Measurements from ENCODE around the gene ZFR2.
"Not testable (repeated sequence)": the region's sequence is repeated elsewhere in the genome, so short reads cannot be mapped to it uniquely, and the experiment has no call there.

Gene ZFR2

GRCh38 chr19:3868770-3869456 lies at the start of gene ZFR2:
TSS of gene ZFR2 (minus strand) at chr19:3869038. CDS start at chr19:3869017, 21 bp downstream.
- in situ Hi-C loops (cut with MboI; ENCODE audit: low sequenced_read_pairs), result loop anchor here (25.0 kb wide), 1 partner anchor 343 kb away; no protein-coding TSS in a partner anchor

DNA sequence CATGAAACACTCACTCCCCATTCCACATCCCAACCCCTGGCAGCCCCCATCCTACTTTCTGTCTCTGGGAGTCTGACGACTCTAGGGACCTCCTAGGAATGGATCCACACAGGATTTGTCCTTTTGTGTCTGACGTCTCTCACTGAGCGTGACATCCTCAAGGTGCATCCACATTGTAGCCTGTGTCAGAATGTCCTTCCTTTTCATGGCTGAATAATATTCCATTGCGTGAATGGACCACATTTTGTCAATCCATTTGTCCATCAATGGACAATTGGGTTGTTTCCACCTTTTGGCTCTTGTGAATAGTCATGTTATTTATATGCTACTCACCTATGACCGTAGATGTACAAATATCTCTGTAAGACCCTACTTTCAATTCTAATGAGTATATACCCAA lies 47.2 kb upstream of the ZFR2 start:
- in situ Hi-C loops (cut with MboI; ENCODE audit: low sequenced_read_pairs), result no loop called here

DNA sequence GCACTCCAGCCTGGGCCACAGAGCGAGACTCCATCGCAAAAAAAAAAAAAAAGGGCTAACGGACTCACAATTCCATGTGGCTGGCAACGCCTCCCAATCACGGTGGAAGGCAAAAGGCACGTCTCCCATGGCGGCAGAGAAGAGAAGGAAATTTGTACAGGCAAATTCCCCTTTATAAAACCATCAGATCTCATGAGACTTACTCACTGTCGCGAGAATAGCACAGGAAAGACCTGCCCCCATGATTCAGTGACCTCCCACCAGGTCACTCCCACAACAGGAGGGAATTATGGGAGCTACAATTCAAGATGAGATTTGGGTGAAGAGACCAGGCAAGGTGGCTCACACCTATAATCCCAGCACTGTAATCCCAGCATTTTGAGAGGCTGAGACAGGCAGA lies 45.4 kb upstream of the ZFR2 start:
- in situ Hi-C loops (cut with MboI; ENCODE audit: low sequenced_read_pairs), result no loop called here

DNA sequence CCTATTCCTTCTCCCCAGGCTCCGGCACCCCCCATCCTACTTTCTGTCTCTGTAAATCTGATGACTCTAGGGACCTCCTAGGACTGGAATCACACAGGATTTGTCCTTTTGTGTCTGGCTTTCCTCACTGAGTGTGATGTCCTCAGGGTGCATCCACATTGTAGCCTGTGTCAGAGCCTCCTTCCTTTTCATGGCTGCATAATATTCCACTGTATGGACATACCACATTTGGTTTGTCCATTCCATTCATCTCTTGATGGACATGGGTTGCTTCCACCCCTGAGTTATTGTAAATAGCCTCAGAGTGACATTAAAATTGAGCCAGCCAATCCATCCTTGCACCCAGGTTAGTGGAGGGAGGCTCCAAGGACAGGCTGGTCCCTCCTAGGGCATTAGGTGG lies 41.3 kb upstream of the ZFR2 start:
- in situ Hi-C loops (cut with MboI; ENCODE audit: low sequenced_read_pairs), result no loop called here

GRCh38 chr19:3908266-3909054 lies 39.6 kb upstream of the ZFR2 start:
- in situ Hi-C loops (cut with MboI; ENCODE audit: low sequenced_read_pairs), result no loop called here

GRCh38 chr19:3907626-3908265 lies 38.9 kb upstream of the ZFR2 start:
- in situ Hi-C loops (cut with MboI; ENCODE audit: low sequenced_read_pairs), result no loop called here

DNA sequence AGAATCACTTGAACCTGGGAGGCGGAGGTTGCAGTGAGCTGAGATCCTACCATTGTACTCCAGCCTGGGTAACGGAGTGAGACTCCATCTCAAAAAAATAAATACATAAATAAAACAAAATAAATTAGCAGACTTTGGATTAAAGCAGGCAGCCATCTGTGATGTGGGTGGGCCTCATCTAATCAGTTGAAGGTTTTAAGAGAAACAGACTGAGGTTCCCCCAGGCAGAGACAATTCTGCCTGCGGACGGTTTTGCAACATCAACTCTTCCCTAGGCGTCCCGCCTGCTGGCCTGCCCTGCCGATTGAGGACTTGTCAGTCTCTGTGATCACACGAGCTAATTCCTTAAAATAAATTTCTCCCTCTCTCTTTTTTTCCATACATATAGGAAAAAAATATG lies 35.4 kb upstream of the ZFR2 start:
- in situ Hi-C loops (cut with MboI; ENCODE audit: low sequenced_read_pairs), result no loop called here

GRCh38 chr19:3902317-3902973 lies 33.6 kb upstream of the ZFR2 start:
- in situ Hi-C loops (cut with MboI; ENCODE audit: low sequenced_read_pairs), result no loop called here

DNA sequence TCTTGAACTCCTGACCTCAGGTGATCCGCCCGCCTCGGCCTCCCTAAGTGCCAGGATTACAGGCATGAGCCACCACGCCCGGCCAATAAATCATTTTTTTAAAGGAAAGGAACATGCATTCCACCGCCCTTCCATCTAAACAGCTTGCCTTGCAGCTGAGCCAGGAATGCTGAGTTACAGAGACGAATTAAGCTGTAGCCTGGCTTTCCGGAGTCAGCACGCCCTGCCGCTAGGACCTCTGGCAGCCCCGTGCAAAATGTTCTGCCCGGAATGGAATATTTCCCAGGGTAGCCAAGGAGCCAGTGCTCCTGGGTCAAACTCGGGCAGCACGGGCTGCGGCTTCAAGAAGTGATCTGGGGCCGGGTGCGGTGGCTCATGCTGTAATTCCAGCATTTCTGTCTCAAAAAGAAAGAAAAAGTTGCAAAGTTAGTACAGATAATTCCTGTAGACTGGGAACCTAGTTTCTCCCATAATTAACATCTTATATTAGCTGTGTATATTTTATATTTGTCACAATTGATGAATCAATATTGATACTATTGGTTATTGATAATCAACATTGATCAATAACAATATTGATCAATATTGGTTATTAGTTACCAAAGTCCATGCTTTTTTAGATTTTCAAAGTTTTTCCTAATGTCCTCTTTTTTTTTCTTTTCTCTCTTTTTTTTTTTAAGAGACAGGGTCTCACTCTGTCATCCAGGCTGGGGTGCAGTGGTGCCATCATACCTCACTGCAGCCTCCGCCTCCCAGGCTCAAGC lies 30.9 kb upstream of the ZFR2 start:
- in situ Hi-C loops (cut with MboI; ENCODE audit: low sequenced_read_pairs), result no loop called here

DNA sequence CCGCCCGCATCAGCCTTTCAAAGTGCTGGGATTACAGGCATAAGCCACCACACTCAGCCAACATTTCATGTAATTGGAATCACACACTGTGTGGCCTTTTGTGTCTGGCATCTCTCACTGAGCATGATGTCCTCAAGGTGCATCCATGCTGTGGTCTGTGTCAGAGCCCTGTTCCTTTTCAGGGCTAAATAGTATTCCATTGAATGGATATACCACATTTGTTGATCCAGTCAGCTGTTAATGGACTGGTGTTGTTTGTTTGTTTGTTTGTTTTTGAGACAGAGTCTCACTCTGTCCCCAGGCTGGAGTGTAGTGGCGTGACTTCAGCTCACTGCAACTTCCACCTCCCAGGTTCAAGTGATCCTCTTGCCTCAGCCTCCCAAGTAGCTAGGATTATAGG lies 29.6 kb upstream of the ZFR2 start:
- in situ Hi-C loops (cut with MboI; ENCODE audit: low sequenced_read_pairs), result no loop called here

- in situ Hi-C loops (cut with MboI; ENCODE audit: low sequenced_read_pairs), result no loop called here
Observed at GRCh38 chr19:3897936-3898335, 29.1 kb upstream of the ZFR2 start.

DNA sequence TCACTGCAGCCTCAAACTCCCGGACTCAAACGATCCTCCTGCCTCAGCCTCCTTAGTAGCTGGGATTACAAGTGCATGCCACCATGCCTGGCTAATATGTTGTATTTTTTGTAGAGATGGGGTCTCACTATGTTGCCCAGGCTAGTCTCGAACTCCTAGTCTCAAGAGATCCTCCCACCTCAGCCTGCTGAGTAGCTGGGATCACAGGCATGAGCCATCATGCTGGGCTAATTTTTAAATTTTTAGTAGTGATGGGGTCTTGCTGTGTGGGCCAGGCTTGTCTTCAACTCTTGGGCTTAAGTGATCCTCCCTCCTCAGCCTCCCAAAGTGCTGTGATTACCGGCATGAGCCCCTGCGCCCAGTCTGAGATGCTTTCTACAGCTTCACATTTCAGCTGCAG lies 26.9 kb upstream of the ZFR2 start:
- in situ Hi-C loops (cut with MboI; ENCODE audit: low sequenced_read_pairs), result no loop called here

GRCh38 chr19:3894959-3895358 lies 26.1 kb upstream of the ZFR2 start:
- in situ Hi-C loops (cut with MboI; ENCODE audit: low sequenced_read_pairs), result not testable (repeated sequence)

GRCh38 chr19:3893509-3894179 lies 24.8 kb upstream of the ZFR2 start:
- in situ Hi-C loops (cut with MboI; ENCODE audit: low sequenced_read_pairs), result no loop called here

DNA sequence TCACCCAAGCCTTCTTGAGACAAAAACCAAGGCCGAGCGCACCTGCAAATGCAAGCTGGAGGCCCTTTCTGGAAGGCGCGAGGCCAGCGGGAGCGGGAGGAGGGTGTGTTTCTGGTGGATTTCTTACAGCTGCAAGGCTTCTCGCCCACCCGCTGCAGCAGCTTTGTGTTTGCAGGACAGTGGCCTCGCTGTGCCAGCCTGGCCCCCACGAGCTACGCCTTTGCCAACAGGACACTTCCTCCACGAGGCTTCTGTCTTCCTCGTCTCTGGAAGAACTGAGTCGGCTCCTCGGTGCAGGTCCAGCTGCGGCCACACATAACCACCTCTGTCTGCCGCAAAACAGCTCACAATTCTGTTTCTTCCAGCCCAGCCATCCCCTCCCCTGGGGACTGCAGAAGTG lies 21.8 kb upstream of the ZFR2 start:
- in situ Hi-C loops (cut with MboI; ENCODE audit: low sequenced_read_pairs), result no loop called here

DNA sequence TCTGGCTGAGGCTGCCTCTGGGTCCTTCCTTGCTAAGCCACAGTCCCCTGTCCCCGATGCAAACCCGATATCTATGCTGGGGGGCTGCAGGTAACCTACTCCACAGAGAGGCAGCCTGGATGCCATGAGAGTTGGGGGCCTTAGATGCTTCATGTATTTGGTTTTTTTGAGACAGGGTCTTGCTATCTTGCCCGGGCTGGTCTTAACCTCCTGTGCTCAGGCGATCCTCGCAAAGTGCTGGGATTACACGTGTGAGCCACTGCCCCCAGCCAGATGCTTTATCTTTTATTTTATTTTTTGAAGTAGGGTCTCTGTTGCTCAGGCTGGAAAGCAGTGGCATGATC lies 13.2 kb upstream of the ZFR2 start:
- in situ Hi-C loops (cut with MboI; ENCODE audit: low sequenced_read_pairs), result no loop called here

DNA sequence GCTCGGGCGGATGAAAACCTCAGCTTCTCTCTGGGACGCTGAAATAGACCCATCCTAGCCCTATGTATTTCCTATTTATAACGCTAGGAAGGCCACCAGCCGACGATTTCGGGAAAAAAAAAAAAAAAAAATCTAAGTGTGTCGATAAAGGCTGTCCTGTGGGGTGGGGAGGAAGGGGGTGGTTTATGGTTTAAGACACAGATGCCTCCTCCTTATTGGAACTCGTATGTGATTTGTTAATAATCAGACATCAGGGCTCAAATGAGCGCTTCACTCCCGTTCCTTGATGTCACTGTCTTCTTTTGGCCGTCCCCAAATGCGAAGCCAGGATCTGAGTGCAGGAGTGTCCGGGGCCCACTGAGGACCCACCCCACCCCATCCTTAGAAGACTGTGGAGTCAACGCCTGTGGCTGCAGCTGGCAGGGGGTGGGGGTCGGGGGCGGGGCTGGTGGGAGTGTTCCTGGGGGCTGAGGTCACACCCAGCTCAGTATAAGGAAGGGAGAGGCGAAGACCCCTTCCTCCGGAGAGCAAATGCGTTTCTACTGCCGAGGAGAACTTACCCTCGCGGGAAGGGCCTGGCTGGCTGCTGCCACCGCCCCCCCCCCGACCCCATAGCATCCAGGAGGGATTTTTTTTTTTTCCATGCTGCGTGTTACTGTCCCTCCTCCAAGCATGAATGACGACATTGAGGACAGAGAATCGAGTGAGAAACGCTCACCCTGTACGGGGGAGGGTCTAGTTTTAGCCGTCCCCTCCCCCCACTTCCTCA lies 12.6 kb upstream of the ZFR2 start:
- in situ Hi-C loops (cut with MboI; ENCODE audit: low sequenced_read_pairs), result no loop called here

- in situ Hi-C loops (cut with MboI; ENCODE audit: low sequenced_read_pairs), result no loop called here
Observed at GRCh38 chr19:3880471-3881271, 11.8 kb upstream of the ZFR2 start, which contains the start of gene ATCAY. TSS of gene ATCAY (plus strand) at chr19:3880685. CDS start at chr19:3885768, 5,083 bp downstream.

DNA sequence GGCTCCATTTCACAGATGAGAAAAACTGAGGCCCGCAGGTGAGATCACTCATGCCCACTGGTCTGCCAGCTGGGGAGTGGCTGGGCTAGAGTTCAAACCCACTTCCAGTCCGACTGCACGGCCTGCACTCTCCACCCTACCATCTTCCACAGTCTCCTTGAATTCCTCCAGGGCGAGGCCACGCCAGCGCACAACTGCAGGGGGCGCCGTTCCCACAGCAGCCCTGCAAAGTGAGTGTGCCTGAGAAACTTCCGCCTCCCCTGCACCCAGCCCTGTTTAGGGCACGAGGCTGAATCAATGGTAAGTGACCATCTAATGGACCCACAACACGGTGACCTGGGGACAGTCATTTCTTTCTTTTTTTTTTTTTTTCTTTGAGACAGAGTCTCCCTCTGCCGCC lies 10.8 kb upstream of the ZFR2 start:
- in situ Hi-C loops (cut with MboI; ENCODE audit: low sequenced_read_pairs), result no loop called here

Measured in HL-60/S4 treated with phorbol 12-myristate 13-acetate at 8.2 ng/mL for 4 days and 3 days (cell line).